Lower leg skin (tissue), 4 donors: ENCODE measurements around the gene STX18. TPM values are rescaled to one million over a fixed set of nuclear protein-coding genes. Genes with fewer than 3 reads are reported as not detected.

Experiments
- DNase-seq, 2 donors: peaks; one replicate each; pipeline ENCODE4 v3.0.0-alpha.2; 2019; ENCODE audit warnings: low spot score in 2 of 2
- H3K4me3 ChIP-seq: fragments of 200-600 bp; sonication (generic); 2 replicates; pipeline ENCODE4 v1.5.1; 2017; ENCODE audit warnings: mild to moderate bottlenecking, low read depth; ENCODE audit not compliant: poor library complexity, severe bottlenecking
- CTCF ChIP-seq, 3 donors: fragments of 450-650 bp; IDR thresholded peaks; one replicate each; pipeline ENCODE4 v1.5.1; 2016; ENCODE audit warnings: antibody characterized with exemption in 3 of 3, mild to moderate bottlenecking in 3 of 3, moderate library complexity in 2 of 3
- POLR2A ChIP-seq, 2 donors: fragments of 450-650 bp; IDR thresholded peaks; one replicate each; pipeline ENCODE4 v1.6.1; 2016 to 2017; ENCODE audit warnings: antibody characterized with exemption in 2 of 2, mild to moderate bottlenecking in 1 of 2, moderate library complexity in 1 of 2
- WGBS, 2 donors: methylation state at CpG; one replicate each; pipeline ENCODE4 v1.1.5; 2018; 5-methylcytosine and 5-hydroxymethylcytosine counted together
- intact Hi-C: fragments of 100-400 bp; cut with DNase I; formaldehyde crosslinking; loops from one replicate; pipeline ENCODE4 v1.15.0; 2023; ENCODE audit warnings: low total_unique reads
- total RNA-seq, 4 donors: library from RNA; depleted of rRNA; stranded (reverse); fragments of >200 nt; gene quantifications; one replicate each; pipeline ENCODE4 v1.1.0, GENCODE V29; 2016

The STX18 gene
- total RNA-seq, 4 donors from 2014 or later, result 18.1 to 24.6 (median 21.5) TPM

GRCh38 chr4:4455210-4455865 is 86.5 kb downstream of the STX18 start:
- intact Hi-C loops, result no loop called here
- WGBS, 2 donors, result 85 to 93% methylated on average over 5 of the region's 5 CpGs
- DNase-seq, result no peak
- no peak for TF ChIP-seq CTCF (IDR thresholded peaks at IDR 0.05)
- TF ChIP-seq POLR2A (IDR thresholded peaks at IDR 0.05), result no peak
- H3K4me3 ChIP-seq, result no peak overlapping the region

- intact Hi-C loops, result no loop called here
- no peak overlapping the region for H3K4me3 ChIP-seq
- TF ChIP-seq POLR2A (IDR thresholded peaks at IDR 0.05) (no peak), CTCF (IDR thresholded peaks at IDR 0.05) (no peak)
- DNase-seq, result no peak
Measured at GRCh38 chr4:4446434-4446833, 95.4 kb downstream of the STX18 start.

GRCh38 chr4:4443821-4444220 is 98.0 kb downstream of the STX18 start:
- 76 to 80% methylated on average over 2 of the region's 2 CpGs for WGBS, 2 donors
- no peak overlapping the region for H3K4me3 ChIP-seq
- intact Hi-C loops, result no loop called here
- TF ChIP-seq CTCF (IDR thresholded peaks at IDR 0.05), result no peak
- TF ChIP-seq POLR2A (IDR thresholded peaks at IDR 0.05), result no peak
- no peak for DNase-seq

GRCh38 chr4:4440333-4441061 is 101.4 kb downstream of the STX18 start:
- 81 to 88% methylated on average over 2 of the region's 2 CpGs for WGBS, 2 donors
- no peak for DNase-seq
- TF ChIP-seq CTCF (IDR thresholded peaks at IDR 0.05) (no peak), POLR2A (IDR thresholded peaks at IDR 0.05) (no peak)
- no peak overlapping the region for H3K4me3 ChIP-seq
- intact Hi-C loops, result loop anchor here (1.0 kb wide), 1 partner anchor 23 kb away; no protein-coding TSS in a partner anchor

GRCh38 chr4:4439782-4440181 is 102.1 kb downstream of the STX18 start:
- intact Hi-C loops, result no loop called here
- 65 to 69% methylated on average over 4 of the region's 4 CpGs for WGBS, 2 donors
- H3K4me3 ChIP-seq, result no peak overlapping the region
- no peak for DNase-seq
- TF ChIP-seq CTCF (IDR thresholded peaks at IDR 0.05) (no peak), POLR2A (IDR thresholded peaks at IDR 0.05) (no peak)
